ENCODE measurements around the gene RSRC1.
"Not testable (repeated sequence)": the region's sequence is repeated elsewhere in the genome, so short reads cannot be mapped to it uniquely, and the experiment has no call there.

The RSRC1 gene

GRCh38 chr3:158109804-158110657, at the start of gene RSRC1:
TSS of gene RSRC1 (plus strand) at chr3:158110089. CDS start at chr3:158122105, 12,016 bp downstream.
- DNase-seq: peak; percentile 62 to 66

- DNase-seq: not testable (repeated sequence)
These were observed 44.3 kb upstream of the RSRC1 start for GRCh38 chr3:158065574-158065973.

GRCh38 chr3:158072790-158073189, 37.1 kb upstream of the RSRC1 start:
- DNase-seq: no peak

- DNase-seq: no peak
These were observed 35.3 kb upstream of the RSRC1 start for GRCh38 chr3:158074591-158074990.

GRCh38 chr3:158079599-158079998, 30.3 kb upstream of the RSRC1 start:
- DNase-seq: no peak

GRCh38 chr3:158084651-158085050, 25.2 kb upstream of the RSRC1 start:
- DNase-seq: no peak

GRCh38 chr3:158085358-158085757, 24.5 kb upstream of the RSRC1 start:
- DNase-seq: no peak

- no peak for DNase-seq
These were observed 24.0 kb upstream of the RSRC1 start for GRCh38 chr3:158085931-158086330.

GRCh38 chr3:158086361-158086760, 23.5 kb upstream of the RSRC1 start:
- no peak for DNase-seq

- DNase-seq: no peak
These were observed 23.1 kb upstream of the RSRC1 start for GRCh38 chr3:158086776-158087175.

GRCh38 chr3:158091531-158091930, 18.4 kb upstream of the RSRC1 start:
- no peak for DNase-seq

- DNase-seq: no peak
These were observed 16.4 kb upstream of the RSRC1 start for GRCh38 chr3:158093526-158093925.

- no peak for DNase-seq
These were observed 15.4 kb upstream of the RSRC1 start for GRCh38 chr3:158094235-158095110.

GRCh38 chr3:158095111-158095813, 14.6 kb upstream of the RSRC1 start:
- DNase-seq: no peak

GRCh38 chr3:158095814-158096704, 13.8 kb upstream of the RSRC1 start:
- DNase-seq: no peak

GRCh38 chr3:158097081-158097592, 12.8 kb upstream of the RSRC1 start:
- no peak for DNase-seq

- DNase-seq: peak; percentile 56 to 61
These were observed 12.1 kb upstream of the RSRC1 start for GRCh38 chr3:158097593-158098308.

GRCh38 chr3:158098309-158098639, 11.6 kb upstream of the RSRC1 start:
- no peak for DNase-seq

GRCh38 chr3:158098834-158099424, 11.0 kb upstream of the RSRC1 start:
- no peak for DNase-seq

- no peak for DNase-seq
These were observed 9.2 kb upstream of the RSRC1 start for GRCh38 chr3:158100681-158101080.
